ENCODE data around the gene SUGCT. TPM values are rescaled to one million over a fixed set of nuclear protein-coding genes. Genes with fewer than 3 reads are reported as not detected.
"Not testable (repeated sequence)": the region's sequence is repeated elsewhere in the genome, so short reads cannot be mapped to it uniquely, and the experiment has no call there.

The SUGCT gene
- total RNA-seq, 1 donor from 2014 or later = not detected

DNA sequence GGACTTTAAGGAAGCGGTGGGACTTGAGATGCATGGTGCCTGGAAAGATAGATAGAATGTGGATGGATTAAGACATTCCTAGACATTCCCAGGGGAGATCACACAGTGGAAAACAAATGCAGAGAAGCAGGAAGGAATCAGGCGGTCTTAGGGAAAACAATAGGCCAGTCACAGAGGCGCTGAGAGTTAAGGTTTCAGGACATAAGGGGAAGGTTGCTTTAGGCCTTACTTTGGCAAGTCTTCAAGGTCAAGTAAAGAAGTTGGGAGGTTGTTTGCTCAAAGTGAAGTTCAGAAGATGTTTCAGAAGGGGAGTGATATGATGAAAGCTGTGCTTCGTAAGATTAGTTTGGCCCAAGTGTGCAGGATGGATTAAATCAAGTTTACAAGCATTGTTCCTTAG, 109.4 kb downstream of the SUGCT start:
- intact Hi-C loops (cut with micrococcal nuclease) = no loop called here

DNA sequence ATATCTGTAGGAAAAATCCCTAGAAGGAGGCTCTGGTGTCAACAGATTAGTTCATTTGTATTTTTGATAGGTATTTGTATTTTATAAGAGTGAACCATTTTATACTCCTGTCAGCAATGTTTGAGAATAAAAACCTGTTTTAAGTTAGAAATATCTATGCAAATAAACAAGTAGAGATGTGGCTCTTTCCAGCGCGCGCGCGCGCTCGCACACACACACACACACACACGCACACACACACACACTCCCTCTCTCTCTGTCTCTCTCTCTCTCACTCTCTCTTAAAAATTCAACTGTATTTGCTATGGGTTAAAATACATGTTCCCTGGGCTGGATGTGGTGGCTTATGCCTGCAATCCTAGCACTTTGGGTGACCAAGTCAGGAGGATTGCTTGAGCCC, 113.9 kb downstream of the SUGCT start:
- intact Hi-C loops (cut with micrococcal nuclease) = no loop called here

DNA sequence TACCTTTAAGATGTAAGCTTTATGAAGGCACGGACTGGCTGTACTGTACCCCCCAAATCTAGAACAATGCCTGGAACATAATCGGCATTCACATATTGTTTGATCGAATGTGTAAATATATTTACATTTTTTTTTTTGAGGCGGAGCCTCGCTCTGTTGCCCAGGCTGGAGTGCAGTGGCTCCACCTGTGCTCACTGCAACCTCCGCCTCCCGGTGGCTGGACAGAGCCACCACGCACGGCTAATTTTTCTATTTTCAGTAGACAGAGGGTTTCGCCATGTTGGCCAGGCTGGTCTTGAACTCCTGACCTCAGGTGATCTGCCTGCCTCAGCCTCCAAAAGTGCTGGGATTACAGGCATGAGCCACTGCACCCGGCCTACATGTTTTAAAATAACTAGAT, 118.6 kb downstream of the SUGCT start:
- intact Hi-C loops (cut with micrococcal nuclease) = not testable (repeated sequence)

DNA sequence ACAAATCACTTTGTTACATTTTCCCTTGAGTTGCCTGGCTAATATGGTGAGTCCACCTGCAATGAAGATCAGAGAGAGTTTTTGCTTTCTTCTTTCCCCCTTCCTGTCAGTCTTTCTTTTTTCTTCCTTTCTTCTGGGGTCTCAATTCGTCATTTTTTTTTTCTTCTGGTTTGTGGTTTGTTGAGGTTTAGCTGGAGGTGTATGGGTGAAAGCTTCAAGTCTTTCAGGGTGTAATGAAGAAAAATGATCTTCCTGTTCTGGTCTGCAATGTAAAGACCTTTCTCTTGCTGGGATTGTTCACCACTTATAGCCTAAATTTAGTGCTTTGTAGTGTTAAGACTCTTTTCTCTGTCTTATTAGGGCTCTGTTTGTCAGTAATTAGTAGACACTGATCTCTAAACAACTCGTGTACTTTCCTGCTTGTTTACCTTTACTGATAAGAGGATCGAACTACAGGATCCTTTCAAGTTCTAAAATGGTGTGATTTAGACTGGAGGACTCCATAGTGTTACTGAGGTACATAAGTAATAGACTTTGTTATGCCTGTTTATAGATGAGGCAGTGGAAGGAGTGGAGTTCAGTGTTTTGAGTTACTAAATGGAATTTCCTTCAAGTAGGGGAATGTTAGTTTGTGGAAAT, 129.1 kb downstream of the SUGCT start:
- intact Hi-C loops (cut with micrococcal nuclease) = no loop called here

DNA sequence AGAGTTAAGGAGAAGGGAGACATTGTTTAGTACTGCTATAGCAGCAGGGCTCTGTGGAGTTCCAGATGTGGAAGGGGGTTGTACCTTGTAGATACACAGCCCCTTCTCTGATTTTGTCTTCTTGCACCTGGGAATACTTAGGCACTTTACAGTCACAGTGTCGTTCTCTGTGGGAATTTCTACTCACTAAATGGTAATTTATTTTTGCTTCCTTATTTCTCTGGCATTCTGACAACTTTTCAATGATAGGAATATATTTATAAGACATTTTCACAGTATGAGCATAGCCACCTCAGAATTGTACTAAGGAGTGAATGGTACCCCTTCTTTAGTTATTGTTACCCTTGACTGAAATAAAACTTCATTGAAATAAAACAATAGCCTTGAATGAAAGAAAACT, 132.8 kb downstream of the SUGCT start:
- intact Hi-C loops (cut with micrococcal nuclease) = no loop called here

DNA sequence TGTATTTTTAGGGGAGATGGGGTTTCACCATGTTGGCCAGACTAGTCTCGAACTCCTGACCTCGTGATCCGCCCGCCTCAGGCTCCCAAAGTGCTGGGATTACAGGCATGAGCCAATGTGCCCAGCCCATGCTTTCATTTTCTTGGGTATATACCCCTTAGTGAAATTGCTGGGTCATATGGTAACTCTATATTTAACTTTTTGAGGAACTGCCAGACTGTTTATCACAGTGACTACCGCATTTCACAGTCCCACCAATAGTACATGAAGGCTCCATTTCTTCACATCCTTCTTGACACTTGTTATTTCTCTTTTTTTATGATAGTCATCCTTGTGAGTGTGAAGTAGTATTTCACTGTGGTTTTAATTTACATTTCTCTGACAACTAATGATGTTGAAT, 134.0 kb downstream of the SUGCT start:
- intact Hi-C loops (cut with micrococcal nuclease) = not testable (repeated sequence)

DNA sequence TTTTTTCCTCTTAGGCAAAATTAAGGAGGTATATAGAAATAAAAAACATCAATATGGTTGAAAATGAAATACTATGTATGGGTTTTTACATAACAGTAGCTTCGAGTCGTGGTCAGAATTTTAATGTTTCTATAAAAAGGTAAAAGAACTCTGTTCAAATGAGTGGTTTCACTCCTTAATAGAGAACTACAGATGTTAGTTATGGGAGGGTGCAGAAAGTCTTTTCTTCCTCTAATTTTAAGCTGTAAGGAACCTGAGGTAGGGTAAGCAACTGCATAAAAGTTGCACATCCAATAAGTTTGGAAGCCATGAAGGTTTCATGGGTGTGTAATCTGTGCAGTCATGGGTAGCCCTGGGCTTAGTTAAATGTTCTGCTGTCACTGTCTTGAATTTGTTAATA, 141.3 kb downstream of the SUGCT start:
- intact Hi-C loops (cut with micrococcal nuclease) = no loop called here

DNA sequence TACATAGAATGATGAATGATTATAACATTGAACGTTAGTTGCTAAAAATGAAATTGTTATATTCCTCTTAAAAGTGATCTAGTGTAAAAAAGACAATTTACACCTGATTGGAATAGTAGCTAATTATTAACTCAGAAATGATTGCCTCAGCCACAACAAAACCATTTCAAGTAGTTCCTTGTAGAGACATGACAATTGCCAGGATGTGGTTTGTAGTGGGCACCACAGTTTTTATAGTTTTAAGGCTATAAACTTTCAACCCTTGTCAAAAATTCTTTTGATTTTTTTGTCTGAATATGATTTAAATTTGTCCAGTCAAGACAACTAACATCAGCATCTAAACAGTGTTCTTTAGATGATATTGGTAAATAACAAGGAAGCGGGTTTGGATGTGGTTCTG, 145.2 kb downstream of the SUGCT start:
- intact Hi-C loops (cut with micrococcal nuclease) = no loop called here

DNA sequence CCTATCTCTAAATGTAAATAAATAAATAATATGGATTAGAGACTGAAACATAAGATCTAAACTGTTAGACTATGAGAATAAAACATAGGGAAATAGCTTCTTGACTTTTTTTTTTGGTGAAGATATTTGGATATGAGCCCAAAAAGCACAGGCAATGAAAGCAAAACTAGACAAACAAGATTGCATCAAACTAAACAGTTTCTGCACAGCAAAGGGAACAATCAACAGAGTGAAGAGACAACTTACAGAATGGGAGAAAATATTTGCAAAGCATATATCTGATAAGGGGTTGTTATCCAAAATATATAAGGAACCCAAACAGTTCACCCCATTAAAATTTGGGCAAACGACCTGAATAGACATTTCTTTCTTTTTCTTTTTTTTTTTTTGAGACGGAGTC, 148.1 kb downstream of the SUGCT start:
- intact Hi-C loops (cut with micrococcal nuclease) = no loop called here

DNA sequence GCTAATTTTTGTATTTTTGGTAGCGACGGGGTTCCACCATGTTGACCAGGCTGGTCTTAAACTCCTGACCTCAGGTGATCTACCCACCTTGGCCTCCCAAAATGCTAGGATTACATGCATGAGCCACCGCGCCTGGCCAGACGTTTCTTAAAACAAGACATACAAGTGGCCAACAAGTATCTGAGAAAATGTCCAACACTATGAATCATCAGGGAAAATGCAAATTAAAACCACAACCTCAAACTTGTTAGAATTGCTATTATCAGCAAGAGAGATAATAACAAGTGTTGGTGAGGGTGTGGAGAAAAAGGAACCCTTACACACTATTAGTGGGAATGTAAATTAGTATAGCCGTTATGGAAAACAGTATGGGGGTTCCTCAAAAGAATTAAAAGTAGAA, 148.6 kb downstream of the SUGCT start:
- intact Hi-C loops (cut with micrococcal nuclease) = no loop called here

DNA sequence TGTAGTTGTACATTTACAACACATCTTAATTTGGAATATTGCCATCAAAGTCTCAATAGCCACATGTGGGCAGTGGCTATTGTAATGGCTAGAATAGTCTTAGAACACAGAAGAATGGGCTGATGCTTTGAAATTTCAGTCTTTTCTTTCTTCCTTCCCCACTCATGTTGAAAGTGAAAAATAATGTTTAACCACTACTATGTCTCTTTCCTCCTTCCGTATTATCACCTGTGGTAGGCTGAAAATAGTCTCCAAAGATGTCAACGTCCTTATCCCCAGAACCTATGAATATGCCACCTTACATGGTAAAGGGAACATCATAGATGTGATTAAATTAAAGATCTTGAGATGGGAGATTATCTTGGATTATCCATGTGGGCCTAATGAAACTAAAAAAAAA, 154.0 kb downstream of the SUGCT start:
- intact Hi-C loops (cut with micrococcal nuclease) = no loop called here

DNA sequence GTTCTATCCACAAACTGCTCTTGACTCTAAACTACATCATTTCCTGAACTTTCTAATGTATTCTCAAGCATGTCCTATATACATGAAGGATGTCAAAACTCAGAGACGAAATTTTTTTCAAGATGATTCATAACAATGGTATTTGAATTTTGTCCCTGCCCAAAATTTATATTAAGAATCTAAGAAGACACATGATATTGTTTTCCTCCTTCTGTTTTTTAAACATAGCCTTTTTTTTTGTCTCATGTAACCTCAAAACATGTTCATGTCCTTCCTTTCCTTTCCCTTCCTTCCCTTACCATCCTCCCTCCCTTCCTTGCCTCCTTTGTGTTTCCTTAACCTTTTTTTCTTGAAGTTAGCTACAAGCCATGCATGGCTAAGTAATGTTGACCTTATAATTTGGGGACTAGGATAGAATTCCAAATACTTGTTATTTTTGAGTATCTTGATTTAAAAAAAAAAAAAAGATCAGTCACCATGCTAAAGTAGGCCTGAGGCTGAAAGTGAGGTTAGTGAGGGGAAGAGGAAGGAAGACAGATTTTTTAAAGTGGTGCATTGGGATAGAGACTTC, 163.0 kb downstream of the SUGCT start:
- intact Hi-C loops (cut with micrococcal nuclease) = no loop called here

DNA sequence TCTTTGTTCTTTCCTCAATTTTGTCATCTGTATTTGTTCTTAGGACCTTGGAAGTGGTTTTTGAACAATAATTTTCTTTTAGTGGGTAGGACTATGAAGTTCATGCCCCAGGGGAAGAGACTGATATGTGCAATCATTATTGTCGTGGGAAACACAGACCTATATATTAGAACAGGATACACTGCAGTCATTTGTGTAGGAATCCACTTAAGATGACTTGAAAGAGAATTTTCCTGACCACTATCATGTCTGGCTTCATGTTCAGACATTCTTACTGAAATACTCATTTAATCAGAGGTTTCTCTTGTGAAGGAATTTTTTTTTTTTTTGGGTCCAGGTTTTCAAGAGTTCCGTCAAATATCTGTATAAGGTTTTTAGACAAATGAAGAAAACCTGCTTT, 163.6 kb downstream of the SUGCT start:
- intact Hi-C loops (cut with micrococcal nuclease) = no loop called here

DNA sequence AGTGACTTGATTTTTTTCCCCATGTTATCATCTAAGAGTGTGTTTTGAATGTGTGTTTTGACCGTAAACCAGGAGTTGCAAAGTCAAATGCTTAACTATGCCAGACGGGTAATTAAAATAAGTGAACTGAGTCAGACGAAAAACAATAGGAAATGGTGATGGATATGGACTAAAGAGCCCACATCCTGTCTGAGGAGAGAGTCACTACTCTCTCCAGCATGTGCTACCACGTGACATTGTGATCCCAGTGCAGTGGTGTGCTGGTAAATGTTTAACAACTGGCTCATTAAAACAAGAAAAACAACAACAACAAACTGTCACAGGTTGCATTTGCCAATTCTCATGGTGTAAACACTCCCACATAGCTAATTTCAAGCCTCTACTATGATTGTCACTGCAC, 164.3 kb downstream of the SUGCT start:
- intact Hi-C loops (cut with micrococcal nuclease) = no loop called here

DNA sequence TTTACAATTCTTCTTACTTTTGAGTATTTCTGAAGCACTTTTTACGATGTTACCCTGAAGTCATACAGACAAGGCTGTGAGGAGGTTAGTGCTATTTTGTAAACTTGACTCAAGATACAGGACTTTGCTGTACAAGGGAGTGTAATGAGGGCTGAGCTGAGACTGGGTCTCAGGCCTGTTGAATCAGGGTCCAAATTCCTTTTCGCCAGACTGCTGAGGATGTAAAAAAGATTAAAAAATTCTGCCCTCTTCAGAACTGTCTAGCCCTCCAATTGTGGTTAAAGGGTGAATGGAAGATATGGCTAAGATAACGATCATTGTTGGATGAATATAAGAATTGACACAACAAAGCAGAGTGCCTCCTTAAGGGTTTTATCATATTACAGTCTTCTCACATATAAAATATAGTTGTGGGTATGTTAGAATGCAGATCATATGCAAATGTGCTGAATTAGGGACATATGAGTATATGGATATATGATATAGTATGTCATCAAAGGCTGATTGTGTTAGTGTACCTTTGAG, 165.4 kb downstream of the SUGCT start:
- intact Hi-C loops (cut with micrococcal nuclease) = no loop called here

DNA sequence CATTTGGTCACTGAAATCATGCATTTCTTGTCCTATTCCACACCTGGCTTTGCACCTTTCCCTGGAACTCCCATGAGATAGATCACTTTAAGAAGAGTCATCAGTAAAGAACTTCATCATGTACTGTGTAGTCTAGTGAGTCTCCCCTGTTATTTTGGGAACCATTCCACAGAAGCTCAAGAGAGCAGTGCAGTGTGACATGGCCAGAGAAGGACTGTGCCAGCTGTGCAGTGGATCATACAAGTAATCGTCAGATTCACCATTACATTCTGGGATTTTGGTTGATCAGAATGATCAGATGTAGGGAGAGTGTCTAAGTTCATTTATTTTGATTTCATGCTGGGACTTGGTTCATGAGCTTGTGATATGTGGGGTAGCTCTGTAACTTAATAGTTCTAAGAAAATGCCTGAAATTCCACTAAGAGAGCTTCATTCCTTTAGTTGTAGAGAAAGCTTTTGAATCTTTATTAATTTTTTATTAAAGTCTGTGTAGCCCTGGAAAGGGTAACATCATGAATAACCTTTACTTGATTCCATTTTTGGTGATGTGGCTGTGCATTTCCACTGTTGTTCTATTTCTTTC, 166.8 kb downstream of the SUGCT start:
- intact Hi-C loops (cut with micrococcal nuclease) = no loop called here

DNA sequence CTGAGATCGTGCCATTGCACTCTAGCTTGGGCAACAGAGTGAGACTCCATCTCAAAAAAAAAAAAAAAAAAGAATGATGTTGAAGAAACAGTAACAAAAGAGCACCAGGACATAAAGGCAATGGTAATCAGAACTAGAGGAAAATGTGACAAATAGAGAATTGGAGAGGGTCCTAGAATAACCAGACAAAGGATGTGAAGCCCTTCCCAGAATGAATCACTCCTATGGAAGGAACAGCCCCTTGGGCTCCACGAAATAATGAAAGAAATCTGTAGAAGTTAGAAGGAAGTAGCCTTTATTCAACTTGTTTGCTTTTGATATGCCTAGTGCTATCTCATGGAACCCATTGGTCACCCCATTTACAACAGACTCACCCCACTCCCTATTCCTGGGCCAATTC, 169.2 kb downstream of the SUGCT start:
- intact Hi-C loops (cut with micrococcal nuclease) = no loop called here

DNA sequence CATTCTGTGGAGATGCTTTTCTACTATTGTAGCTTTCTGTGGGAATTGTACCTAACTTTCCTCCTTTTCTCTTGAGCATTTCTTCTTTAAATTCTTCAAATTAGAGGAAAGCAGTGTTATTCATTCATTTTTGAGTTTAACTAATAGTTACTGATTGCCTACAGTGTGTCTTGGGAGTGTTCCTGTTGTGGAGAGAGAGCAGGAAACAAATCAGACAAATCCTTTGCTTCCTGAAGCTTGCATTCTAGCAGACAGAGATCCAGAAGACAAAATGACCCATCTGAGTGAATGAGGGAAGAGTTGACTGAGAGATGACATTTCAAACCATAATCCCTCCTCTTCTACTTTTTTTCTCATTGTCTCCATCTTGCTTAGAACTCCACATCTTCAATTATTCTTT, 170.4 kb downstream of the SUGCT start:
- intact Hi-C loops (cut with micrococcal nuclease) = no loop called here

DNA sequence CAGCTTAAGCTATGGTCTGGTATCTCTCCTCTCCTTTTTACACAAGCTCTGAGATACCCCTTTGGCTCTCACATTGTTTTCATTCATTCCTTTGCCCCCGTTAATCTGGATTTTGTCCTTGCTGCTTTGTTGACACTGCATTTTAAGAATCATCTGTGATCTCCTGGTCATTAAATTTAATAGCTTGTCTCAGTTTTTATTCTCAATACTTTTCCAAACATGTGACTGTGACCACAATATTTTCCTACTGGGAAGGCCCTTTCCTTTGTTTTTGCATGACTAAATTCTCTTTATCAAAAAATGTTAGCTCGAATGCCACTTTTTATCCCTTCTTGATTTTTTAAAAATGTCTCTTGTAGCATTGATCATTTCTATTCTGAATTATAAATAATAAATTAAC, 171.2 kb downstream of the SUGCT start:
- intact Hi-C loops (cut with micrococcal nuclease) = no loop called here

DNA sequence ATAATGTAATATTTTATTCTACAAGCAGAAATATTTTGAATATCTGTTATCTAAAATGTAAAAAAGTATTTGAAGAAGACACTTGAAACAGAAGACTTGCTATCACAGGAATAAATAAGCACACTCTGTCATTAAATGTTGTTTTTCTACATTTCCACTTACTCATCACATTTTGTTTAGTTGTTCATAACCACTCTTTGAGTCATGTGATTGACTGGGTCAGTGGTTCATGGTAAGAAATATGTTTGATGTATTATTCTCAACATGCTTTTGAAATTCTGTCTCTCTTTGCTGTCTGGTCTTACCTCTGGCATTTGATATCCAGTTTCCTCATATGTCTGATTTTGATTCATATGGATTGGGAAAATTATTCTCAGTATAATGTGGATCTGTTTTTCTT, 171.8 kb downstream of the SUGCT start:
- intact Hi-C loops (cut with micrococcal nuclease) = no loop called here

DNA sequence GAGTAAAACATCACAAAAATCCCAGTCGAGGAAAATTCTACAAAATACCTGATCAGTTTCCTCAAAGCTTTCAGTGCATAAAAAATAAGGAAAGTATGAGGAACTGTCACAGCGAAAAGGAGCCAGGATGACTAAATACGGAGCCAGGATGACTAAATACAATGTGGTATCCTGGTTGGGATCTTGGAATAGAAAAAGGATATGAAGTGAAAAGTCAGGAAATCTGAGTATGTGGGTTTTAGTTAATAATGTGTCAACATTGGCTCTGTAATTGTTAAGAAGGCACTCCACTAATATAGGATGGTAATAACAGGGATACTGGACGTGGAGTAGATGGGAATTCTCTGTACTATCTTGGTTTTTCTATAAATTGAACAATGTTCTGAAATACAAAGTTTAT, 175.5 kb downstream of the SUGCT start:
- intact Hi-C loops (cut with micrococcal nuclease) = no loop called here

DNA sequence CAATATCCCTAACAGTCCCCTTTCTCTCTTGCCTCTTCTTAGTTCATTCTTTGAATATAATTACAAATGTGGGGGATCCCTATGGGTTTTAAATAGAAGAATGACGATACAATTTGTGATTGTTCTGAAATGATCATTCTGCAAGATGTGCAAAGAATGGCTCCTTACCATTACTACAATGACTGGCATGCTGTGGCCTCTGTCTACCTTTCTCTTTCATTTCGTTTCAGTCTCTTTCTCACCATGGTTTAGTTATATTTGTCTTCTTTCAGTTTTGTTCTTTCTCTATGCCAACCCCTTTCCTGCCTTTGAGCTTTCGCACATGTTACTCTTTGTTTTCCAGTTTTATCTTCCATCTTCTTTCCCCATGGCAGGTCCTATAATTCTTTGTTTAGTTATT, 176.5 kb downstream of the SUGCT start:
- intact Hi-C loops (cut with micrococcal nuclease) = no loop called here

DNA sequence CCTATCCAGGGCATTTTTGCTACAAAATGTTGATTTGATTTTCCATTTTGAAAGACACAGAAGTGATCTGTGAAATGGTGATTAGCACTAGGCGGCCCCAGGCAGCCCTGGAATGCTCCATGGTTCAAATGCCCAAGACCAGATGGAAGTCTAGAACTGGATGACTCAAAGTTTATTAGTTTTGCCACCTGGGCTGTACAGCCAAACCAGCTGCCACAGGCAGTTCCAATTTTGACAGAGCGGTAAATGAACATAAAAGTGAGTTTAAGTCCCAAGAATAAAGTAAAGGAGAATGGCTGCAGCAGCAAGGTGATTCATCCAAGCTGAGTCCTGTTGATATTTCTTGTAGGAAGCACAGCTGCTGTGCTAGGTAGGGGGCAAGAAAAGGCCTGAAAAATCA, 180.5 kb downstream of the SUGCT start:
- intact Hi-C loops (cut with micrococcal nuclease) = no loop called here
